ENCODE results near the gene TUBB. TPM values are rescaled to one million over a fixed set of nuclear protein-coding genes. Genes with fewer than 3 reads are reported as not detected.

The TUBB gene
- polyA plus RNA-seq, 1 of the 3 experiments (the other 2 are of a cell fraction), result 1,037 TPM

DNA sequence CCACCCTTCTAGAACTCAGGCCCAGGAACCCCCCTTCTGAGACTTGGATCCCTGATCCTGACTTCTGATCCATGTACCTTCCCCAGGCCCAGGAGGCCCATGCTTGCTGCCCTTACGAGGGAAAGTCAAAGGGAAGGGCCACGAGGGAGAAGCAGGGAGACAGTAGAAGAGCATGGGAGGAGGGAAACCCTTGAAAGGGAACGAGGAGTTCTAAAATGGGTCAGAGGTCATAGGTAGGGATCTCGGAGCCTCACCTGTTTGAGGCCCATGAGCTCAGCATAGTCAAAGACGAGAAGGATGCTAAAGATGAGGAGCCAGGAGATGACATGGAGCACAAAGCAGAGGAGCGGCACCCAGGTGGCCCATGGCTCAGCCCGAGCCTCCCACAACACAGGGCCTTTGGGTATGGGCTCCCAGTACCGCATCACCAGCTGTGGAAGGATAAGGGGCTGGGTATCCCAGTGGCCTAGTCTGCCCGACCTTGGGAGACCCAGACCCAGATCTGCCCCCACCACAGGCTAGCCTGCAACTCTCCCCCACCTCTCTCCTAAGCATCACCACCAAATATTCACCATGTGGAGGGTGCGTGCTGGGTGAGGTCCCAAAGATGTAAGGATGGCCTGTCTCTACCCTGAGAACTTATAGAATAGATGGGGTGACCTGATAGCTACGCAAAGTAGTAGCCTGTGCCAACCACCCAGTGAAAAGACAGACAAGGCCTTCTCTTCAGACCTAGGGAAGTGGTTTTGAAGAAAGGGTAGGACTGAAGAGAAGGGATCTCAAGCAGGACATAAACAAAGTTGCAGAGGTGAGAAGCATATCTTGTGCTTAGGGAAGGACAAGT is 30.9 kb upstream of the TUBB start:
- Histone ChIP-seq H3K27me3 (ENCODE audit: insufficient read depth) (no peaks in the 10 kb centered on the region), H3K9me3 (no peaks in the 10 kb centered on the region), H2AFZ (ENCODE audit: low read depth) (no peak overlapping the region), H3K36me3 (replicated peaks in 1 of 2; ENCODE audit: control insufficient read depth in 1 of 2, insufficient read depth in 2 of 2, low read length in 1 of 2) (peaks cover 0 to 5% of the 10 kb centered on the region in 2 experiments), H3K4me1 (ENCODE audit: control insufficient read depth in 1 of 2, insufficient read depth in 2 of 2, low read depth in 1 of 2, low read length in 1 of 2) (peaks cover 17 to 46% of the 10 kb centered on the region in 2 experiments; a peak in 2 of 4 replicates), H4K20me1 (ENCODE audit: insufficient read depth) (no peaks in the 10 kb centered on the region; the same call in 1 of the 2 replicates), H3F3A (replicated peaks; ENCODE audit: insufficient read depth) (no peaks in the 10 kb centered on the region), H3K27ac (ENCODE audit: low read depth in 2 of 2, low read length in 1 of 2) (no peak overlapping the region; a peak in 1 of 4 replicates), H3K4me3 (ENCODE audit: low read depth in 2 of 2, low read length in 1 of 2) (peak overlapping the region in 1 of 2 experiments; percentile 86; a peak in 2 of 4 replicates), H3K4me2 (peak overlapping the region; percentile 98), H3K79me2 (ENCODE audit: insufficient read depth) (peaks cover 62% of the 10 kb centered on the region), H3K9me2 (no peaks in the 10 kb centered on the region), H3K9ac (peak overlapping the region; percentile 74; the same call in 1 of the 2 replicates)
- ChIA-PET POLR2A (no interaction called here), CTCF (interaction anchor here (1.0 to 29.8 kb wide), 5 partner anchors 9 to 34 kb away, joined by 3 to 838 read pairs (median 5); partner anchors contain the start of genes DHX16, FLOT1, MDC1 and TUBB)
- TF ChIP-seq, protein P1, sequence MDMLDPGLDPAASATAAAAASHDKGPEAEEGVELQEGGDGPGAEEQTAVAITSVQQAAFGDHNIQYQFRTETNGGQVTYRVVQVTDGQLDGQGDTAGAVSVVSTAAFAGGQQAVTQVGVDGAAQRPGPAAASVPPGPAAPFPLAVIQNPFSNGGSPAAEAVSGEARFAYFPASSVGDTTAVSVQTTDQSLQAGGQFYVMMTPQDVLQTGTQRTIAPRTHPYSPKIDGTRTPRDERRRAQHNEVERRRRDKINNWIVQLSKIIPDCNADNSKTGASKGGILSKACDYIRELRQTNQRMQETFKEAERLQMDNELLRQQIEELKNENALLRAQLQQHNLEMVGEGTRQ (IDR thresholded peaks at IDR 0.05; ENCODE audit: borderline replicate concordance, low read depth, low read length), result no peak
- TF ChIP-seq, protein P2, sequence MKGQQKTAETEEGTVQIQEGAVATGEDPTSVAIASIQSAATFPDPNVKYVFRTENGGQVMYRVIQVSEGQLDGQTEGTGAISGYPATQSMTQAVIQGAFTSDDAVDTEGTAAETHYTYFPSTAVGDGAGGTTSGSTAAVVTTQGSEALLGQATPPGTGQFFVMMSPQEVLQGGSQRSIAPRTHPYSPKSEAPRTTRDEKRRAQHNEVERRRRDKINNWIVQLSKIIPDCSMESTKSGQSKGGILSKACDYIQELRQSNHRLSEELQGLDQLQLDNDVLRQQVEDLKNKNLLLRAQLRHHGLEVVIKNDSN (IDR thresholded peaks at IDR 0.05; ENCODE audit: borderline replicate concordance, low read depth), result no peak
- TF ChIP-seq, protein P3, sequence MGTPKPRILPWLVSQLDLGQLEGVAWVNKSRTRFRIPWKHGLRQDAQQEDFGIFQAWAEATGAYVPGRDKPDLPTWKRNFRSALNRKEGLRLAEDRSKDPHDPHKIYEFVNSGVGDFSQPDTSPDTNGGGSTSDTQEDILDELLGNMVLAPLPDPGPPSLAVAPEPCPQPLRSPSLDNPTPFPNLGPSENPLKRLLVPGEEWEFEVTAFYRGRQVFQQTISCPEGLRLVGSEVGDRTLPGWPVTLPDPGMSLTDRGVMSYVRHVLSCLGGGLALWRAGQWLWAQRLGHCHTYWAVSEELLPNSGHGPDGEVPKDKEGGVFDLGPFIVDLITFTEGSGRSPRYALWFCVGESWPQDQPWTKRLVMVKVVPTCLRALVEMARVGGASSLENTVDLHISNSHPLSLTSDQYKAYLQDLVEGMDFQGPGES (IDR thresholded peaks at IDR 0.05; ENCODE audit: low read depth, low read length), result no peak
- TF ChIP-seq TCF12 (IDR thresholded peaks at IDR 0.05) (no peak), POLR2AphosphoS5 (IDR thresholded peaks at IDR 0.05; ENCODE audit: low read depth, low read length) (no peak), CHD2 (IDR thresholded peaks at IDR 0.05; ENCODE audit: low read length, partially characterized antibody) (no peak), MXI1 (IDR thresholded peaks at IDR 0.05; ENCODE audit: low read depth, low read length) (no peak)
- no peak for DNase-seq
- 94% methylated on average over 9 of the region's 11 CpGs for whole genome bisulfite sequencing (ENCODE audit: low lambda C conversion rate)

DNA sequence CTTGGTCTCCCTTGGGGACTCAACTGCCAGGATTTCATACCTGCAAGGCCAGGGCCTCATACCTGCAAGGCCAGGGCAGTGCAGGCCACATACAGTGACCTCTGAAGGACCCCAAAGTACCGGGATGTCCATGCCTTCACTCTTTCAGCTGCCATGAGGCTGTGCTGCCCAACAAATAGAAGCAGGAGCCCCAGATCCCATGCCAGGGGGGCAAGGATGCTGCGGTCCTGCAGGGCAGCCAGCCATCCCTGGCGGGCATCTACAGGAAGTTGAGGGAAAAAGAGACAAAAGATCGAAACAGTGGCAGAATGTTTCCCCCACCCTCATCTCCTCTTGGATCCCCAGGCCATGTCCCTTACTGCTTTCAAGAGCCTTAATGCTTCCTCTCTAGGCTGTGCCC is 30.2 kb upstream of the TUBB start:
- Histone ChIP-seq H2AFZ (ENCODE audit: low read depth) (no peak overlapping the region), H3K4me1 (ENCODE audit: control insufficient read depth in 1 of 2, insufficient read depth in 2 of 2, low read depth in 1 of 2, low read length in 1 of 2) (peaks cover 17 to 40% of the 10 kb centered on the region in 2 experiments; a peak in 2 of 4 replicates), H3K4me2 (peak overlapping the region; percentile 76), H3K9ac (peak overlapping the region; percentile 74; the same call in 1 of the 2 replicates), H3K9me3 (no peaks in the 10 kb centered on the region), H3F3A (replicated peaks; ENCODE audit: insufficient read depth) (no peaks in the 10 kb centered on the region), H3K79me2 (ENCODE audit: insufficient read depth) (peaks cover 55% of the 10 kb centered on the region), H3K36me3 (replicated peaks in 1 of 2; ENCODE audit: control insufficient read depth in 1 of 2, insufficient read depth in 2 of 2, low read length in 1 of 2) (peaks cover 0 to 3% of the 10 kb centered on the region in 2 experiments), H3K27ac (ENCODE audit: low read depth in 2 of 2, low read length in 1 of 2) (peak overlapping the region; percentile 78 to 87), H4K20me1 (ENCODE audit: insufficient read depth) (no peaks in the 10 kb centered on the region; the same call in 1 of the 2 replicates), H3K4me3 (ENCODE audit: low read depth in 2 of 2, low read length in 1 of 2) (peak overlapping the region; percentile 66 to 86), H3K27me3 (ENCODE audit: insufficient read depth) (no peaks in the 10 kb centered on the region), H3K9me2 (no peaks in the 10 kb centered on the region)
- CTCF ChIA-PET, result interaction anchor here (1.7 to 29.8 kb wide), 3 partner anchors 9 to 33 kb away, joined by 3 to 838 read pairs (median 56); partner anchors contain the start of genes FLOT1, MDC1 and TUBB
- POLR2A ChIA-PET, result interaction anchor here (0.6 to 1.5 kb wide), 3 partner anchors 20 to 31 kb away, joined by 3 to 6 read pairs (median 3); partner anchors contain the start of gene MDC1
- 26% methylated on average over 3 of the region's 4 CpGs for WGBS (ENCODE audit: low lambda C conversion rate)
- no peak for DNase-seq
- TF ChIP-seq, protein P3 (IDR thresholded peaks at IDR 0.05; ENCODE audit: low read depth, low read length), result no peak
- TF ChIP-seq RXRA (IDR thresholded peaks at IDR 0.05; ENCODE audit: borderline replicate concordance, low read depth) (no peak), FOSL2 (IDR thresholded peaks at IDR 0.05; ENCODE audit: borderline replicate concordance, low read depth) (no peak), YY1 (IDR thresholded peaks at IDR 0.05; ENCODE audit: low read depth) (no peak), MXI1 (IDR thresholded peaks at IDR 0.05; ENCODE audit: low read depth, low read length) (no peak), MEF2A (IDR thresholded peaks at IDR 0.05; ENCODE audit: borderline replicate concordance, low read depth) (no peak), TAF1 (IDR thresholded peaks at IDR 0.05; ENCODE audit: borderline replicate concordance, low read depth, low read length) (no peak), NRF1 (IDR thresholded peaks at IDR 0.05; ENCODE audit: low read depth, low read length) (no peak), JUND (IDR thresholded peaks at IDR 0.05) (no peak), NFIC (IDR thresholded peaks at IDR 0.05; ENCODE audit: borderline replicate concordance) (no peak), GABPA (IDR thresholded peaks at IDR 0.05; ENCODE audit: low read depth) (no peak), EP300 (IDR thresholded peaks at IDR 0.05; ENCODE audit: borderline replicate concordance in 1 of 2, low read depth in 1 of 2, low read length in 1 of 2) (no peak), TCF12 (IDR thresholded peaks at IDR 0.05) (no peak), GATA2 (CRISPR knock-in tag; IDR thresholded peaks at IDR 0.05) (no peak), EZH2phosphoT487 (IDR thresholded peaks at IDR 0.05; ENCODE audit: borderline replicate concordance, low read depth) (no peak)
